IMR-90 (cell line): ENCODE measurements around the gene HJURP. TPM values are rescaled to one million over a fixed set of nuclear protein-coding genes. Genes with fewer than 3 reads are reported as not detected.

Experiments
- ATAC-seq: fragments of 200-7000 bp; cut with Tn5 transposase; 2 replicates; pipeline ENCODE4 v1.9.1; 2020; ENCODE audit warnings: low read depth, mild to moderate bottlenecking, moderate library complexity
- BruUV-seq: library from RNA; stranded (reverse); fragments of 400-500 nt; replicated peaks from 2 replicates; lab custom pipeline; 2021; lab: Mats Ljungman, UMichigan
- CTCF ChIA-PET: fragments of 300-600 bp; formaldehyde crosslinking; extraction: SDS; loops from one replicate; lab custom pipeline; 2021; ENCODE audit warnings: antibody characterized with exemption; lab: Yijun Ruan, JAX
- POLR2A ChIA-PET: fragments of 300-600 bp; sonication (Branson Sonifier 250); formaldehyde crosslinking; loops from one replicate; lab custom pipeline; 2022; ENCODE audit warnings: antibody characterized with exemption; ENCODE audit not compliant: unreplicated experiment; lab: Charles Lee
- DNase-seq: peaks from one replicate; pipeline ENCODE4 v3.0.0; 2013
- H2AFZ ChIP-seq: replicated peaks from 2 replicates; pipeline ENCODE3; 2013; ENCODE audit warnings: low read length, mild to moderate bottlenecking; ENCODE audit not compliant: poor library complexity
- H2AK5ac ChIP-seq: 2 replicates; pipeline ENCODE4 v1.6.1; 2013; ENCODE audit warnings: low read depth, low read length, inconsistent platforms
- H2AK9ac ChIP-seq: replicated peaks from 2 replicates; pipeline ENCODE3; 2013; ENCODE audit warnings: mild to moderate bottlenecking, low read depth, low read length, moderate library complexity; ENCODE audit not compliant: poor library complexity
- H2BK120ac ChIP-seq: 2 replicates; pipeline ENCODE4 v1.6.1; 2013; ENCODE audit warnings: low read depth, low read length, inconsistent platforms
- H2BK15ac ChIP-seq: 3 replicates; pipeline ENCODE4 v1.6.1; 2013; ENCODE audit warnings: low read depth, low read length, inconsistent platforms
- H2BK20ac ChIP-seq: 2 replicates; pipeline ENCODE4 v1.6.1; 2013; ENCODE audit warnings: low read depth, mild to moderate bottlenecking, inconsistent platforms, low read length, moderate library complexity
- H2BK5ac ChIP-seq: 2 replicates; pipeline ENCODE4 v1.6.1; 2013; ENCODE audit warnings: mild to moderate bottlenecking, low read depth, low read length, inconsistent platforms; ENCODE audit not compliant: poor library complexity, severe bottlenecking
- H3K14ac ChIP-seq: replicated peaks from 2 replicates; pipeline ENCODE4 v1.6.1; 2013; ENCODE audit warnings: low read depth, low read length, inconsistent platforms
- H3K18ac ChIP-seq: 2 replicates; pipeline ENCODE4 v1.6.1; 2013; ENCODE audit warnings: low read depth, low read length, control low read depth
- H3K23ac ChIP-seq: 2 replicates; pipeline ENCODE4 v1.6.1; 2013; ENCODE audit warnings: low read depth, low read length, inconsistent platforms
- H3K27ac ChIP-seq: 2 replicates; pipeline ENCODE4 v1.5.1; 2013; ENCODE audit warnings: mild to moderate bottlenecking, control low read depth, low read length; ENCODE audit not compliant: insufficient read depth
- H3K27me3 ChIP-seq: 2 replicates; pipeline ENCODE4 v1.6.1; 2013; ENCODE audit warnings: low read length; ENCODE audit not compliant: control insufficient read depth, insufficient read depth
- H3K36me3 ChIP-seq: 2 replicates; pipeline ENCODE4 v1.6.1; 2013; ENCODE audit warnings: low read length, mixed read lengths; ENCODE audit not compliant: control insufficient read depth, insufficient read depth
- H3K4ac ChIP-seq: 2 replicates; pipeline ENCODE4 v1.6.1; 2013; ENCODE audit warnings: low read depth, low read length, inconsistent platforms
- H3K4me1 ChIP-seq: 2 replicates; pipeline ENCODE4 v1.6.1; 2013; ENCODE audit warnings: low read length, mixed read lengths; ENCODE audit not compliant: control insufficient read depth, insufficient read depth
- H3K4me2 ChIP-seq: 2 replicates; pipeline ENCODE4 v1.6.1; 2013; ENCODE audit warnings: low read depth, mild to moderate bottlenecking, control low read depth, low read length, moderate library complexity
- H3K4me3 ChIP-seq: 2 replicates; pipeline ENCODE4 v1.5.1; 2013; ENCODE audit warnings: low read depth, mild to moderate bottlenecking, control low read depth, low read length, moderate library complexity; ENCODE audit not compliant: insufficient read depth
- H3K56ac ChIP-seq: 2 replicates; pipeline ENCODE4 v1.6.1; 2013; ENCODE audit warnings: low read length, inconsistent platforms; ENCODE audit not compliant: insufficient read depth; ENCODE audit errors: extremely low read depth
- H3K79me1 ChIP-seq, 2 experiments: 2 replicates each; pipeline ENCODE4 v1.6.1; 2013; ENCODE audit warnings: low read length in 2 of 2, inconsistent platforms in 1 of 2, low read depth in 1 of 2
- H3K9ac ChIP-seq: 2 replicates; pipeline ENCODE4 v1.6.1; 2013; ENCODE audit warnings: low read depth, low read length, control low read depth
- H3K9me1 ChIP-seq: 2 replicates; pipeline ENCODE4 v1.6.1; 2013; ENCODE audit warnings: low read length, inconsistent platforms; ENCODE audit not compliant: insufficient read depth
- H3K9me3 ChIP-seq: 2 replicates; pipeline ENCODE4 v1.6.1; 2013; ENCODE audit warnings: low read length; ENCODE audit not compliant: control insufficient read depth, insufficient read depth
- H4K20me1 ChIP-seq: 2 replicates; pipeline ENCODE4 v1.6.1; 2013; ENCODE audit warnings: low read length, inconsistent platforms; ENCODE audit not compliant: insufficient read depth
- H4K5ac ChIP-seq: 2 replicates; pipeline ENCODE4 v1.6.1; 2013; ENCODE audit warnings: mild to moderate bottlenecking, low read depth, low read length, control low read depth
- H4K8ac ChIP-seq, 2 experiments: 2 replicates each; pipeline ENCODE4 v1.6.1; 2013; ENCODE audit warnings: low read depth in 2 of 2, low read length in 2 of 2, control low read depth in 1 of 2, inconsistent platforms in 1 of 2
- H4K91ac ChIP-seq: 2 replicates; pipeline ENCODE4 v1.6.1; 2013; ENCODE audit warnings: low read depth, low read length, inconsistent platforms; ENCODE audit not compliant: insufficient read depth
- BHLHE40 ChIP-seq: fragments of 150-350 bp; IDR thresholded peaks from 2 replicates; pipeline ENCODE4 v1.6.1; 2016; ENCODE audit warnings: mild to moderate bottlenecking, low read depth, low read length
- CEBPB ChIP-seq: IDR thresholded peaks from 2 replicates; pipeline ENCODE4 v1.6.1; 2012; ENCODE audit warnings: low read depth, low read length, improper control_type of control experiment
- CHD1 ChIP-seq: IDR thresholded peaks from 2 replicates; pipeline ENCODE4 v1.6.1; 2012; ENCODE audit warnings: low read depth, low read length, improper control_type of control experiment
- FOS ChIP-seq: fragments of 150-350 bp; IDR thresholded peaks from 2 replicates; pipeline ENCODE4 v1.6.1; 2016; ENCODE audit warnings: low read depth, low read length
- MAFK ChIP-seq: IDR thresholded peaks from 2 replicates; pipeline ENCODE4 v1.6.1; 2012; ENCODE audit warnings: low read depth, low read length, improper control_type of control experiment
- MAZ ChIP-seq: IDR thresholded peaks from 2 replicates; pipeline ENCODE4 v1.6.1; 2012; ENCODE audit warnings: low read depth, mild to moderate bottlenecking, low read length, improper control_type of control experiment, moderate library complexity, borderline replicate concordance
- MXI1 ChIP-seq: IDR thresholded peaks from 2 replicates; pipeline ENCODE4 v1.6.1; 2012; ENCODE audit warnings: low read depth, mild to moderate bottlenecking, low read length, moderate library complexity, borderline replicate concordance
- NFE2L2 ChIP-seq: fragments of 150-350 bp; IDR thresholded peaks from 2 replicates; pipeline ENCODE4 v1.6.1; 2016; ENCODE audit warnings: low read depth, mild to moderate bottlenecking, low read length
- POLR2A ChIP-seq: IDR thresholded peaks from 2 replicates; pipeline ENCODE4 v1.6.1; 2012; ENCODE audit warnings: mild to moderate bottlenecking, low read depth, low read length
- RAD21 ChIP-seq: IDR thresholded peaks from 2 replicates; pipeline ENCODE4 v1.6.1; 2012; ENCODE audit warnings: low read length, improper control_type of control experiment
- RCOR1 ChIP-seq: IDR thresholded peaks from 2 replicates; pipeline ENCODE4 v1.6.1; 2012; ENCODE audit warnings: mild to moderate bottlenecking, low read length, improper control_type of control experiment; ENCODE audit not compliant: insufficient replicate concordance
- RFX5 ChIP-seq: IDR thresholded peaks from 2 replicates; pipeline ENCODE4 v1.8.0; 2012; ENCODE audit warnings: low read depth, mild to moderate bottlenecking, low read length, moderate library complexity
- SMC3 ChIP-seq: fragments of 150-350 bp; IDR thresholded peaks from 2 replicates; pipeline ENCODE4 v1.6.1; 2016; ENCODE audit warnings: low read depth, mild to moderate bottlenecking, antibody characterized with exemption, low read length, moderate library complexity
- USF2 ChIP-seq: fragments of 150-350 bp; IDR thresholded peaks from 2 replicates; pipeline ENCODE4 v1.6.1; 2017; ENCODE audit warnings: mild to moderate bottlenecking, antibody characterized with exemption, low read length, low read depth
- WGBS, 2 experiments: methylation state at CpG; one replicate each; pipeline versions ENCODE4 v1.1.5 to v1.1.7; 2013; ENCODE audit warnings: missing lambda C conversion rate in 2 of 2; ENCODE audit not compliant: insufficient read length in 1 of 2; ENCODE audit errors: extremely low coverage in 2 of 2; 5-methylcytosine and 5-hydroxymethylcytosine counted together
- dilution Hi-C: fragments of 300-500 bp; cut with HindIII; formaldehyde crosslinking; loops from one replicate; pipeline ENCODE4 v1.14.3; 2018; ENCODE audit warnings: low sequenced_read_pairs; ENCODE audit not compliant: unreplicated experiment
- in situ Hi-C: fragments of 300-500 bp; cut with MboI; formaldehyde crosslinking; loops from 3 replicates; pipeline ENCODE4 v1.14.3; 2019; ENCODE audit warnings: low sequenced_read_pairs, inconsistent platforms, mixed read lengths
- intact Hi-C: fragments of 100-400 bp; cut with micrococcal nuclease; formaldehyde crosslinking; loops from 2 replicates; pipeline ENCODE4 v1.10.0; 2022
- polyA plus RNA-seq, 3 experiments: library from polyadenylated mRNA; depleted of rRNA; stranded (reverse); fragments of >200 nt; gene quantifications; 2 replicates each; pipeline ENCODE4 v1.2.3, GENCODE V29; 2012; ENCODE audit warnings: low replicate concordance in 1 of 3
- total RNA-seq: library from RNA; depleted of rRNA; stranded (reverse); fragments of >200 nt; gene quantifications from 2 replicates; pipeline ENCODE4 v1.2.3, GENCODE V29; 2012
- TF ChIP-seq, protein P1 (sequence below): conservative IDR thresholded peaks from 2 replicates; pipeline ENCODE4 v1.5.1; 2012; ENCODE audit warnings: mild to moderate bottlenecking, low read depth, low read length, improper control_type of control experiment
- TF ChIP-seq, protein P2 (sequence below): fragments of 150-350 bp; IDR thresholded peaks from 2 replicates; pipeline ENCODE4 v1.6.1; 2016; ENCODE audit warnings: low read depth, mild to moderate bottlenecking, low read length, moderate library complexity, borderline replicate concordance

HJURP gene
- total and polyA plus RNA-seq, 2 of the 4 experiments (the other 2 are of a cell fraction), result 22.6 to 26.5 TPM

- no peak overlapping the region for H2BK5ac ChIP-seq
- no peak overlapping the region for H2AK9ac ChIP-seq
- H2AFZ ChIP-seq, result no peak overlapping the region
- H3K9me1 ChIP-seq, result no peaks in the 10 kb centered on the region; the same call in 1 of the 2 replicates
- no peak overlapping the region for H4K8ac ChIP-seq
- H3K9ac ChIP-seq, result no peak overlapping the region
- H3K4ac ChIP-seq, result no peak overlapping the region
- H3K56ac ChIP-seq, result no peak overlapping the region
- WGBS, 2 experiments, result no CpG with 5 or more reads among the region's 4 CpGs
- ATAC-seq, result no peak
- no peak overlapping the region for H3K23ac ChIP-seq
- dilution Hi-C loops (no loop called here), intact Hi-C loops (loop anchor here (10.0 kb wide), 2 partner anchors 294 to 686 kb away; partner anchors contain the start of gene USP40), in situ Hi-C loops (no loop called here)
- no peak overlapping the region for H4K91ac ChIP-seq
- TF ChIP-seq MXI1, result no peak
- TF ChIP-seq, protein P1, sequence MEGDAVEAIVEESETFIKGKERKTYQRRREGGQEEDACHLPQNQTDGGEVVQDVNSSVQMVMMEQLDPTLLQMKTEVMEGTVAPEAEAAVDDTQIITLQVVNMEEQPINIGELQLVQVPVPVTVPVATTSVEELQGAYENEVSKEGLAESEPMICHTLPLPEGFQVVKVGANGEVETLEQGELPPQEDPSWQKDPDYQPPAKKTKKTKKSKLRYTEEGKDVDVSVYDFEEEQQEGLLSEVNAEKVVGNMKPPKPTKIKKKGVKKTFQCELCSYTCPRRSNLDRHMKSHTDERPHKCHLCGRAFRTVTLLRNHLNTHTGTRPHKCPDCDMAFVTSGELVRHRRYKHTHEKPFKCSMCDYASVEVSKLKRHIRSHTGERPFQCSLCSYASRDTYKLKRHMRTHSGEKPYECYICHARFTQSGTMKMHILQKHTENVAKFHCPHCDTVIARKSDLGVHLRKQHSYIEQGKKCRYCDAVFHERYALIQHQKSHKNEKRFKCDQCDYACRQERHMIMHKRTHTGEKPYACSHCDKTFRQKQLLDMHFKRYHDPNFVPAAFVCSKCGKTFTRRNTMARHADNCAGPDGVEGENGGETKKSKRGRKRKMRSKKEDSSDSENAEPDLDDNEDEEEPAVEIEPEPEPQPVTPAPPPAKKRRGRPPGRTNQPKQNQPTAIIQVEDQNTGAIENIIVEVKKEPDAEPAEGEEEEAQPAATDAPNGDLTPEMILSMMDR, result no peak
- TF ChIP-seq FOS, result no peak
- no peak for TF ChIP-seq BHLHE40
- no peak for TF ChIP-seq POLR2A
- TF ChIP-seq CHD1, result no peak
- no peak for TF ChIP-seq RFX5
- TF ChIP-seq RAD21, result no peak
- no peak for TF ChIP-seq USF2
- no peak for TF ChIP-seq MAZ
- TF ChIP-seq RCOR1, result no peak
- TF ChIP-seq, protein P2, sequence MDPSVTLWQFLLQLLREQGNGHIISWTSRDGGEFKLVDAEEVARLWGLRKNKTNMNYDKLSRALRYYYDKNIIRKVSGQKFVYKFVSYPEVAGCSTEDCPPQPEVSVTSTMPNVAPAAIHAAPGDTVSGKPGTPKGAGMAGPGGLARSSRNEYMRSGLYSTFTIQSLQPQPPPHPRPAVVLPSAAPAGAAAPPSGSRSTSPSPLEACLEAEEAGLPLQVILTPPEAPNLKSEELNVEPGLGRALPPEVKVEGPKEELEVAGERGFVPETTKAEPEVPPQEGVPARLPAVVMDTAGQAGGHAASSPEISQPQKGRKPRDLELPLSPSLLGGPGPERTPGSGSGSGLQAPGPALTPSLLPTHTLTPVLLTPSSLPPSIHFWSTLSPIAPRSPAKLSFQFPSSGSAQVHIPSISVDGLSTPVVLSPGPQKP, result no peak
- TF ChIP-seq CEBPB, result no peak
- no peak for TF ChIP-seq NFE2L2
- no peak for TF ChIP-seq MAFK
- no peak for TF ChIP-seq SMC3
- H3K14ac ChIP-seq, result no peak overlapping the region
- H3K79me1 ChIP-seq, result peaks cover 0 to 4% of the 10 kb centered on the region in 2 experiments; a peak in 1 of 4 replicates
- H4K20me1 ChIP-seq, result no peaks in the 10 kb centered on the region
- H3K4me2 ChIP-seq, result no peak overlapping the region
- no peaks in the 10 kb centered on the region for H3K27me3 ChIP-seq
- ChIA-PET POLR2A (no interaction called here), CTCF (interaction anchor here (0.6 kb wide), 1 partner anchor 9 kb away, joined by 3 read pairs; no protein-coding TSS in a partner anchor)
- no peak overlapping the region for H2BK15ac ChIP-seq
- H2BK20ac ChIP-seq, result no peak overlapping the region
- no peak for DNase-seq
- H2AK5ac ChIP-seq, result no peak overlapping the region
- H3K9me3 ChIP-seq, result no peaks in the 10 kb centered on the region
- H3K36me3 ChIP-seq, result no peaks in the 10 kb centered on the region
- H3K4me3 ChIP-seq, result no peak overlapping the region
- H3K27ac ChIP-seq, result no peak overlapping the region
- H2BK120ac ChIP-seq, result no peak overlapping the region
- H3K4me1 ChIP-seq, result peaks cover 6% of the 10 kb centered on the region
- BruUV-seq, result no TSS peak
- H3K18ac ChIP-seq, result no peak overlapping the region
- no peak overlapping the region for H4K5ac ChIP-seq
These were observed 4.0 kb upstream of the HJURP start for GRCh38 chr2:233858331-233858730.
